ENCODE measurements around the gene ANO9. TPM values are rescaled to one million over a fixed set of nuclear protein-coding genes. Genes with fewer than 3 reads are reported as not detected.
"Not testable (repeated sequence)": the region's sequence is repeated elsewhere in the genome, so short reads cannot be mapped to it uniquely, and the experiment has no call there.

Gene ANO9
- total RNA-seq, 1 donor from 2014 or later: 33.8 TPM

GRCh38 chr11:410711-411110 is 31.1 kb downstream of the ANO9 start:
- H3K36me3 Mint-ChIP-seq (ENCODE audit: low read depth); intact Hi-C loops (cut with micrococcal nuclease); H3K27me3 Mint-ChIP-seq (ENCODE audit: insufficient read depth); H3K4me3 Mint-ChIP-seq; DNase-seq (ENCODE audit: low spot score); H3K9me3 Mint-ChIP-seq; H3K27ac Mint-ChIP-seq: not testable (repeated sequence)
- peaks cover 23% of the 10 kb centered on the region for H3K4me1 Mint-ChIP-seq (ENCODE audit: low read depth)

DNA sequence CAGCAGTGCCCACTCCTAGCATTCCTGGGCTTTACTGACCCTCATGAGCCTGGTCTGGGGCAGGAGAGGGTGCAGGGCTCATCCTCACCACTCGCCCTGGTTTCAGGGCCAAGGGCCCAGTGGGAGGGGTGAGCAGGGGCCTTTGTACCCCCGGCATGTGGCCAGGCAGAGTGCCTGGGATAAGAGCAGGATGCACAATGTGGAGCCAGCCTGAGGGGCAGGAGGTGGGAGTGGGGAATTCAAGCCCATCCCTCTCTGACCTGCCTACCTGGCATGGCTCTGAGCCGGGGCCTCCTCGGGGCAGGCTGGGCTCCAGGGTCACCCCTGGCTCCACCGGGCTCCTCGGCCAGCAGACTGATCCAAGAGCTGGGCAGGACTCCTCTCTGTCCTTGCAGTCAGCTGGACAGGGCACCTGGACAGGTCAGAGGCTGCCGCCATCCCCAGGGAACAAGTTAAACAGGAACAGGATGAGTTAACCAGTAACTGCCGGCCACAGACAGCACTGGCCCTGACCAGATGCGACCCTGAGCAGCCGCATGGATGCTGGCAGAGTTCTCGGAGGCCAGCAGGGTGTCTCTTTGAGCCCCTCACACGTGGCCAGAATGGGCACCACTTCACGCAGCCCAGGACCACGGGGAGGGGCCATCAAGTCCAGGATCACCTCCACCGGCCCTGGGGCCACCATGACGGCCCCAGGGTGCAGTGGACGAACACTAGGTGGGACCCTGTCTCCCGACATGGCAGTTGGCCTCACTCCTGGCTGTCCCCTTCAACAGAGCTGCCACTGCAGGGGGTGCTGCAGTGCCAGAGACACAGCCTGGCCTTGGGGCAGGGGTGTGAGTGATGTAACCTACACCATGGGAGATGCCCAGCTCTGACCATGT is 32.0 kb downstream of the ANO9 start:
- H3K36me3 Mint-ChIP-seq (ENCODE audit: low read depth): no peaks in the 10 kb centered on the region
- no peak overlapping the region for H3K4me3 Mint-ChIP-seq
- intact Hi-C loops (cut with micrococcal nuclease): no loop called here
- H3K4me1 Mint-ChIP-seq (ENCODE audit: low read depth): peaks cover 14% of the 10 kb centered on the region
- no peaks in the 10 kb centered on the region for H3K9me3 Mint-ChIP-seq
- peaks cover 2% of the 10 kb centered on the region for H3K27me3 Mint-ChIP-seq (ENCODE audit: insufficient read depth)
- H3K27ac Mint-ChIP-seq: no peak overlapping the region
- no peak for DNase-seq (ENCODE audit: low spot score)

GRCh38 chr11:409008-409599 is 32.7 kb downstream of the ANO9 start:
- no peak overlapping the region for H3K4me3 Mint-ChIP-seq
- no peaks in the 10 kb centered on the region for H3K9me3 Mint-ChIP-seq
- H3K4me1 Mint-ChIP-seq (ENCODE audit: low read depth): peaks cover 7% of the 10 kb centered on the region
- intact Hi-C loops (cut with micrococcal nuclease): no loop called here
- no peak for DNase-seq (ENCODE audit: low spot score)
- no peak overlapping the region for H3K27ac Mint-ChIP-seq
- no peaks in the 10 kb centered on the region for H3K36me3 Mint-ChIP-seq (ENCODE audit: low read depth)
- peaks cover 2% of the 10 kb centered on the region for H3K27me3 Mint-ChIP-seq (ENCODE audit: insufficient read depth)

GRCh38 chr11:408154-409007 is 33.4 kb downstream of the ANO9 start:
- intact Hi-C loops (cut with micrococcal nuclease): no loop called here
- peaks cover 2% of the 10 kb centered on the region for H3K27me3 Mint-ChIP-seq (ENCODE audit: insufficient read depth)
- H3K4me1 Mint-ChIP-seq (ENCODE audit: low read depth): peaks cover 4% of the 10 kb centered on the region
- no peaks in the 10 kb centered on the region for H3K9me3 Mint-ChIP-seq
- DNase-seq (ENCODE audit: low spot score): no peak
- no peak overlapping the region for H3K4me3 Mint-ChIP-seq
- no peaks in the 10 kb centered on the region for H3K36me3 Mint-ChIP-seq (ENCODE audit: low read depth)
- no peak overlapping the region for H3K27ac Mint-ChIP-seq

DNA sequence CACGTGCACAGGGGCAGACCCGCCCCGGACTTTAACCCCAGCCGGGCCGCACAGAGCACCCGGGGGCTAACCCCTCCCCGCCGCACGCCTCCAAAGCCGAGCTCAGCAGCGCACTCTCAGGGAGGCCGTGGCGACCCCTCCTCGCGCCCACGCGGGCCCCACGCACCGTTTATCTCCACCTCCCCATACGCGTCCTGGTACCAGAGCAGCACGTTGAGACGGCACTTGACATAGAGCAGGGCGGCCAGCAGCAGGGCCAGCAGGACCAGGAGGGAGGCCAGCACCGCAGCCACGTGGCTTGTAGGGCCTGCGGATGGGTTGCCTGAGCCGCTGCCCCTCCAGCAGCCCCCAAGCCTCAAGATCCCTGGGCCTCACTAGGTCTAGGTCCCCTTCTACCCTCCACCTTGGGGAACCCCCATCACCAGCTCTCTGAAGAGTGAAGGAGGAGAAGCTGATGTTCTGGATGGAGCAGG is 34.1 kb downstream of the ANO9 start:
- Mint-ChIP-seq H3K27ac (no peak overlapping the region), H3K9me3 (no peaks in the 10 kb centered on the region), H3K4me1 (ENCODE audit: low read depth) (no peaks in the 10 kb centered on the region), H3K36me3 (ENCODE audit: low read depth) (no peaks in the 10 kb centered on the region), H3K4me3 (no peak overlapping the region), H3K27me3 (ENCODE audit: insufficient read depth) (peaks cover 2% of the 10 kb centered on the region)
- no peak for DNase-seq (ENCODE audit: low spot score)
- intact Hi-C loops (cut with micrococcal nuclease): loop anchor here (1.0 to 2.0 kb wide), 8 partner anchors 8 to 201 kb away; partner anchors contain the start of genes BET1L, PSMD13, RIC8A and RNH1

- Mint-ChIP-seq H3K27me3 (ENCODE audit: insufficient read depth) (peaks cover 2% of the 10 kb centered on the region), H3K9me3 (no peaks in the 10 kb centered on the region), H3K36me3 (ENCODE audit: low read depth) (no peaks in the 10 kb centered on the region), H3K4me1 (ENCODE audit: low read depth) (no peaks in the 10 kb centered on the region), H3K27ac (peak overlapping the region; percentile 23), H3K4me3 (no peak overlapping the region)
- peak; percentile 84 for DNase-seq (ENCODE audit: low spot score)
- intact Hi-C loops (cut with micrococcal nuclease): loop anchor here (1.0 to 2.0 kb wide), 8 partner anchors 8 to 200 kb away; partner anchors contain the start of genes BET1L, PSMD13, RIC8A and RNH1
These were observed 34.8 kb downstream of the ANO9 start for GRCh38 chr11:406796-407650.

DNA sequence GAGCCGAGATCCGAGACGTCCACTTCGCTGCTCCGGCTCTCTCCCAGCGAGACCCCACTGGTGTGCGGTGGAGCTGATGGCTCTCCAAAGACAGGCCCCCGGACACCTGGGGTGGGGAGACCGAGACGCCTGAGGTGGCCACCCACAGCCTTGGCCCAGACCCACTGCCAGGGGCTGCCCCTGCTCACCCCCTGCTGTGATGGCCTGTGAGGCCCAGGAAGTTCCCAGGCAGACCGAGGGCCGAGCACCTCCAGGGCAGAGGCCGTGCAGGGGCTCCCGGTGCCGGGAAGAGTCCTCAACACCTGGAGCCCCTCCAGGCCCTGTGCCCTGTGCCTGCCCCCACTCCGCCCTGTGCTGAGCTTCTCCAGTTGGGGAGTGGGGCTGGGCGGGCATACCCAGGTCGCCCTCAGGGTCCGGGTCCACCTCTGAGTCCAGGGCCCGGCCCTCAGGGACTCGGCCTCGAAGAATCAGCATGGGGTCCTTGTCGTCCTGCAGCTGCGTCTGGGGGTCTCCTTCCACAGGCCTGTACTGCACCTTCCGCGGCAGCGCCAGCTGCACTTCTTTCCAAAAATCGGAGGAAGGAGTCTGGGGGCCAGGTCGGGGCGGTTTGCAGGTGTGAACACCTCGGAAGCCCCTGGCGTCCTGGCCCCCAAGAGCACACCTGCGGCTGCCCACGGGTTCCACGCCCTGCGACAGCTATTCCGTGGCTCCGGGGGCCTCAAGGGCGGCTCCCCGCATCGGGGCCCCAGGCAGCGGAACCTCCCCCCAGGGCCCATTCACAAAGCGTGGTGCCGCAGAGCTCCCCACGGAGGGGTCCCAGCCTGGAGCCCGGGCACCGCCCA is 35.6 kb downstream of the ANO9 start:
- intact Hi-C loops (cut with micrococcal nuclease): loop anchor here (2.0 kb wide), 3 partner anchors 169 to 199 kb away; partner anchors contain the start of genes BET1L, PSMD13, RIC8A and SIRT3
- peak overlapping the region; percentile 44 for H3K27ac Mint-ChIP-seq

DNA sequence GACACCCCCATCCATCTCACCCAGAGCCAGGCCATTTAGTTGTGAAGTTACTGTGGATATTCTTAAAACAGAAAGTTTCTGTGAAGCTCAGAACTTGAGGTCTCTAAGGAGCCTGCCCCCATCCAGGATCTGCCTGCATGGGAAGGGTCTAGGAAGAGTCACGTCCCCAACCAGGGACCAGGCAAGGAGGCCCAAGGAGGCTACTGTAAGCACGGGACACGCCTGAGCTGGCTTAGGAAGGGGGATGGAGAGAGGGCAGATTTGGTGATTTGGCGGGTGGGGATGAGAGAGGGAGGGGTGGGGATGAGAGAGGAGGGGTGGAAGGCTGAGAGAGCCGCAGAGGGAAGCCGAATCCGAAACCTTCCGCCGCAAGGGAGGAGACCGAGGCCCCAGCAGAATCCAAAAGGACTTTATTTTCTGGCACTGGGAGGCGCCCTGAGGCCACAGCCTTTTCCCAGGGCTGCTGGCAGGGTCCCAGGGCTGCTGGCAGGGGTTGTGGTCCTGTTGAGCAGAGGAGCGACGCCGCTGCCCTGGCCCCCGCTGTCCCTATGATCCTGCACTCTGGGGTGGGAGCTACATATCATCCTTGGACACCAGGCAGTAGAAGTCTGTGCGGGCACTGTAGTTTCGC is 36.4 kb downstream of the ANO9 start:
- Mint-ChIP-seq H3K4me3 (peak overlapping the region; percentile 64), H3K27ac (peak overlapping the region; percentile 44), H3K27me3 (ENCODE audit: insufficient read depth) (peaks cover 2% of the 10 kb centered on the region), H3K9me3 (no peaks in the 10 kb centered on the region), H3K4me1 (ENCODE audit: low read depth) (no peaks in the 10 kb centered on the region), H3K36me3 (ENCODE audit: low read depth) (no peaks in the 10 kb centered on the region)
- no peak for DNase-seq (ENCODE audit: low spot score)
- intact Hi-C loops (cut with micrococcal nuclease): no loop called here

More for the DNA sequence above, 35.6 kb downstream of the ANO9 start:
- Mint-ChIP-seq H3K27me3 (ENCODE audit: insufficient read depth) (peaks cover 2% of the 10 kb centered on the region), H3K4me1 (ENCODE audit: low read depth) (no peaks in the 10 kb centered on the region), H3K4me3 (no peak overlapping the region), H3K9me3 (no peaks in the 10 kb centered on the region), H3K36me3 (ENCODE audit: low read depth) (no peaks in the 10 kb centered on the region)
- DNase-seq (ENCODE audit: low spot score): no peak

DNA sequence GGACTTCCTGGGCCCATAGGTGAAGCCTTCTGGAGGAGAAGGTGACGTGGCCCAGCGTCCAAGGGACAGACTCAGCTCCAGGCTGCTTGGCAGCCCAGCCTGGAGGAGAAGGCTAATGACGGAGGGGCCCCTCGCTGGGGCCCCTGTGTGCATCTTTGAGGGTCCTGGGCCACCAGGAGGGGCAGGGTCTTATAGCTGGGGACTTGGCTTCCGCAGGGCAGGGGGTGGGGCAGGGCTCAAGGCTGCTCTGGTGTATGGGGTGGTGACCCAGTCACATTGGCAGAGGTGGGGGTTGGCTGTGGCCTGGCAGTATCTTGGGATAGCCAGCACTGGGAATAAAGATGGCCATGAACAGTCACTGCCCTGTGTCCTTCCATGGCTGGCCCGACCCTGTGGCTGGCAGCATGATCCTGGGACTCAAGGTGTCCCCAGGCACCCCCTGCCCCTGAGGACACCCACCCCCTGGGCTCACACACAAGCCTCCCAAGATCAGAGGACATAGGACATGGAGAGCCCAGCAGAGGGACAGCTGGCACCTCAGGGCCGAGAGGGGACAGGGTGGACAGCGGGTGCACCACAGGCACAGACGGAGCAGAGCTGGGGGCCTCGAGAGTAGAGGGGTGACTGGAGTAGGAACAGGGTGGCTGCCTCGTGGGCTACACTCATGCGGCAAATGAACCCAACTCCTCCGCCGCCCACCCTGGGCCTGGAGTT is 37.1 kb downstream of the ANO9 start:
- no peak for DNase-seq (ENCODE audit: low spot score)
- no peak overlapping the region for H3K4me3 Mint-ChIP-seq

GRCh38 chr11:403761-404431 is 37.9 kb downstream of the ANO9 start:
- no peaks in the 10 kb centered on the region for H3K36me3 Mint-ChIP-seq (ENCODE audit: low read depth)
- H3K4me3 Mint-ChIP-seq: no peak overlapping the region
- DNase-seq (ENCODE audit: low spot score): no peak
- intact Hi-C loops (cut with micrococcal nuclease): no loop called here
- H3K27me3 Mint-ChIP-seq (ENCODE audit: insufficient read depth): peaks cover 7% of the 10 kb centered on the region
- no peak overlapping the region for H3K27ac Mint-ChIP-seq
- H3K4me1 Mint-ChIP-seq (ENCODE audit: low read depth): no peaks in the 10 kb centered on the region
- H3K9me3 Mint-ChIP-seq: no peaks in the 10 kb centered on the region

More for the DNA sequence above, 37.1 kb downstream of the ANO9 start:
- Mint-ChIP-seq H3K9me3 (no peaks in the 10 kb centered on the region), H3K27ac (peak overlapping the region; percentile 34), H3K27me3 (ENCODE audit: insufficient read depth) (peaks cover 4% of the 10 kb centered on the region), H3K4me1 (ENCODE audit: low read depth) (no peaks in the 10 kb centered on the region), H3K36me3 (ENCODE audit: low read depth) (no peaks in the 10 kb centered on the region)
- intact Hi-C loops (cut with micrococcal nuclease): no loop called here
